SK-N-SH (cell line): ENCODE data around the gene USP11. TPM values are rescaled to one million over a fixed set of nuclear protein-coding genes. Genes with fewer than 3 reads are reported as not detected.

ENCODE experiments used
- CTCF ChIA-PET: fragments of 300-600, 350-600 bp; formaldehyde crosslinking; extraction: SDS; loops from one replicate; lab custom pipeline; 2021; lab: Yijun Ruan, JAX
- POLR2A ChIA-PET: fragments of 350-600 bp; sonication (Branson Sonifier 250); formaldehyde crosslinking; extraction: SDS; loops from one replicate; lab custom pipeline; 2020; ENCODE audit warnings: antibody characterized with exemption, inconsistent platforms; lab: Yijun Ruan, JAX
- DNase-seq: peaks from one replicate; pipeline ENCODE4 v3.0.0; 2012
- H2AFZ ChIP-seq: fragments of 200-600 bp; sonication (generic); 2 replicates; pipeline ENCODE4 v1.8.1; 2016; ENCODE audit warnings: antibody characterized with exemption, mild to moderate bottlenecking, low read depth
- H3F3A ChIP-seq: fragments of 200-600 bp; sonication (generic); replicated peaks from 2 replicates; pipeline ENCODE3; 2016; ENCODE audit warnings: antibody characterized with exemption, mild to moderate bottlenecking; ENCODE audit not compliant: insufficient read depth
- H3K27ac ChIP-seq, 2 experiments: fragments of 200-500 bp in 1 of 2; fragments of 200-600 bp in 1 of 2; sonication (Bioruptor generic) in 1 of 2; sonication (generic), shearing (Covaris generic) in 1 of 2; 2 replicates each; pipeline versions ENCODE4 v1.5.1 to v1.6.1; 2014 to 2016; ENCODE audit warnings: low read depth in 2 of 2, inconsistent platforms in 1 of 2, low read length in 1 of 2, mild to moderate bottlenecking in 1 of 2, mixed read lengths in 1 of 2
- H3K27me3 ChIP-seq: fragments of 200-600 bp; sonication (generic), shearing (Covaris generic); 2 replicates; pipeline ENCODE4 v1.6.1; 2016; ENCODE audit warnings: mixed run types; ENCODE audit not compliant: insufficient read depth
- H3K36me3 ChIP-seq, 2 experiments: fragments of 200-500 bp in 1 of 2; fragments of 200-600 bp in 1 of 2; sonication (Bioruptor generic) in 1 of 2; sonication (generic) in 1 of 2; replicated peaks in 1 of 2; 2 replicates each; pipeline versions ENCODE3 to v1.5.1; 2014 to 2016; ENCODE audit warnings: low read length in 1 of 2, mild to moderate bottlenecking in 1 of 2; ENCODE audit not compliant: insufficient read depth in 2 of 2, control insufficient read depth in 1 of 2
- H3K4me1 ChIP-seq, 2 experiments: fragments of 200-500 bp in 1 of 2; fragments of 200-600 bp in 1 of 2; sonication (Bioruptor generic) in 1 of 2; sonication (generic), shearing (Covaris generic) in 1 of 2; 2 replicates each; pipeline versions ENCODE4 v1.5.1 to v1.6.1; 2014 to 2016; ENCODE audit warnings: low read depth in 1 of 2, low read length in 1 of 2, mixed run types in 1 of 2; ENCODE audit not compliant: insufficient read depth in 2 of 2, control insufficient read depth in 1 of 2
- H3K4me2 ChIP-seq: fragments of 200-600 bp; sonication (generic), shearing (Covaris generic); 2 replicates; pipeline ENCODE4 v1.6.1; 2017; ENCODE audit warnings: mixed run types
- H3K4me3 ChIP-seq, 2 experiments: fragments of 200-500 bp in 1 of 2; fragments of 200-600 bp in 1 of 2; sonication (Bioruptor generic) in 1 of 2; sonication (generic), shearing (Covaris generic) in 1 of 2; 2 replicates each; pipeline versions ENCODE4 v1.5.1 to v1.8.1; 2014 to 2016; ENCODE audit warnings: low read depth in 2 of 2, inconsistent platforms in 1 of 2, low read length in 1 of 2, mild to moderate bottlenecking in 1 of 2, mixed read lengths in 1 of 2, moderate library complexity in 1 of 2
- H3K79me2 ChIP-seq: fragments of 200-600 bp; sonication (generic); 2 replicates; pipeline ENCODE4 v1.8.1; 2017; ENCODE audit warnings: mild to moderate bottlenecking; ENCODE audit not compliant: insufficient read depth
- H3K9ac ChIP-seq: fragments of 200-600 bp; sonication (generic); 2 replicates; pipeline ENCODE4 v1.6.1; 2017; ENCODE audit warnings: mixed run types
- H3K9me2 ChIP-seq: fragments of 200-600 bp; sonication (generic); 2 replicates; pipeline ENCODE4 v1.6.1; 2017; ENCODE audit warnings: mixed run types
- H3K9me3 ChIP-seq: fragments of 200-600 bp; sonication (generic); 2 replicates; pipeline ENCODE4 v1.6.1; 2017; ENCODE audit warnings: mixed run types, mild to moderate bottlenecking, moderate library complexity
- H4K20me1 ChIP-seq: fragments of 200-600 bp; sonication (generic); 2 replicates; pipeline ENCODE4 v1.6.1; 2017; ENCODE audit warnings: mild to moderate bottlenecking, mixed run types; ENCODE audit not compliant: insufficient read depth
- CTCF ChIP-seq: fragments of 200-600 bp; sonication (generic); IDR thresholded peaks from 2 replicates; pipeline ENCODE4 v1.6.1; 2017; ENCODE audit warnings: antibody characterized with exemption, mild to moderate bottlenecking, moderate library complexity
- EZH2phosphoT487 ChIP-seq: fragments of 200-600 bp; sonication (generic); IDR thresholded peaks from 2 replicates; pipeline ENCODE4 v1.6.1; 2017; ENCODE audit warnings: low read depth, mixed run types, mild to moderate bottlenecking, antibody characterized with exemption, moderate library complexity, borderline replicate concordance
- FOXJ3 ChIP-seq: sonication (generic); formaldehyde crosslinking; IDR thresholded peaks from 2 replicates; pipeline ENCODE4 v1.5.1; 2020; ENCODE audit warnings: mild to moderate bottlenecking, missing genetic modification reagents
- IRF3 ChIP-seq: fragments of 150-350 bp; IDR thresholded peaks from 2 replicates; pipeline ENCODE4 v1.6.1; 2016; ENCODE audit warnings: mild to moderate bottlenecking, low read depth, low read length
- JUND ChIP-seq: IDR thresholded peaks from 2 replicates; pipeline ENCODE4 v1.4.0; 2012
- MAX ChIP-seq: IDR thresholded peaks from 2 replicates; pipeline ENCODE4 v1.4.0; 2012; ENCODE audit warnings: low read depth
- MEF2A ChIP-seq: IDR thresholded peaks from 2 replicates; pipeline ENCODE4 v1.4.0; 2012; ENCODE audit warnings: low read depth, borderline replicate concordance
- PBX3 ChIP-seq: IDR thresholded peaks from 2 replicates; pipeline ENCODE4; 2012
- RCOR1 ChIP-seq: fragments of 150-350 bp; IDR thresholded peaks from 2 replicates; pipeline ENCODE4 v1.6.1; 2017; ENCODE audit warnings: antibody characterized with exemption, low read length
- REST ChIP-seq: IDR thresholded peaks from 2 replicates; pipeline ENCODE4 v1.6.1; 2012; ENCODE audit warnings: mild to moderate bottlenecking, low read depth, low read length, moderate library complexity
- RFX5 ChIP-seq: IDR thresholded peaks from 2 replicates; pipeline ENCODE4 v1.6.1; 2012; ENCODE audit warnings: mild to moderate bottlenecking, improper control_type of control experiment, low read length
- RXRA ChIP-seq: IDR thresholded peaks from 2 replicates; pipeline ENCODE4 v1.4.0; 2012; ENCODE audit warnings: low read depth, mild to moderate bottlenecking, borderline replicate concordance
- USF1 ChIP-seq: IDR thresholded peaks from 2 replicates; pipeline ENCODE4 v1.4.0; 2012; ENCODE audit warnings: low read depth, borderline replicate concordance
- YY1 ChIP-seq: IDR thresholded peaks from 2 replicates; pipeline ENCODE4 v1.4.0; 2012; ENCODE audit warnings: low read depth, mild to moderate bottlenecking
- WGBS: methylation state at CpG from one replicate; pipeline ENCODE4 v1.1.6; 2017; ENCODE audit warnings: low lambda C conversion rate; 5-methylcytosine and 5-hydroxymethylcytosine counted together
- polyA plus RNA-seq, 3 experiments: library from polyadenylated mRNA; depleted of rRNA; stranded (reverse); fragments of >200 nt; gene quantifications; 2 replicates each; pipeline ENCODE4 v1.2.3, GENCODE V29; 2012

The USP11 gene
- polyA plus RNA-seq, 1 of the 3 experiments (the other 2 are of a cell fraction), result 53.1 TPM

GRCh38 chrX:47224266-47224895, 8.4 kb upstream of the USP11 start:
- no peak for DNase-seq
- Histone ChIP-seq H3K4me3 (no peak overlapping the region), H3K27me3 (no peaks in the 10 kb centered on the region), H3K4me1 (peaks cover 0 to 13% of the 10 kb centered on the region in 2 experiments; a peak in 2 of 4 replicates), H3K4me2 (no peak overlapping the region), H3K9ac (no peak overlapping the region), H3K79me2 (peaks cover 46% of the 10 kb centered on the region), H4K20me1 (peaks cover 46% of the 10 kb centered on the region), H3K36me3 (peaks cover 27 to 65% of the 10 kb centered on the region in 2 experiments), H3K9me2 (no peaks in the 10 kb centered on the region), H3K9me3 (no peaks in the 10 kb centered on the region), H3K27ac (no peak overlapping the region), H3F3A (no peaks in the 10 kb centered on the region), H2AFZ (no peak overlapping the region)
- ChIA-PET CTCF (no interaction called here), POLR2A (interaction anchor here (1.2 kb wide), 1 partner anchor 15 kb away, joined by 3 read pairs; no protein-coding TSS in a partner anchor)
- WGBS, result 93% methylated on average over 11 of the region's 17 CpGs
- TF ChIP-seq EZH2phosphoT487 (no peak), RXRA (no peak), FOXJ3 (no peak), CTCF (no peak), IRF3 (no peak), REST (no peak), RFX5 (no peak), USF1 (no peak), MEF2A (no peak), MAX (no peak), JUND (no peak), PBX3 (no peak), YY1 (no peak), RCOR1 (no peak)
